ENCODE measurements around the gene SMURF2.
"Not testable (repeated sequence)": the region's sequence is repeated elsewhere in the genome, so short reads cannot be mapped to it uniquely, and the experiment has no call there.

The SMURF2 gene

DNA sequence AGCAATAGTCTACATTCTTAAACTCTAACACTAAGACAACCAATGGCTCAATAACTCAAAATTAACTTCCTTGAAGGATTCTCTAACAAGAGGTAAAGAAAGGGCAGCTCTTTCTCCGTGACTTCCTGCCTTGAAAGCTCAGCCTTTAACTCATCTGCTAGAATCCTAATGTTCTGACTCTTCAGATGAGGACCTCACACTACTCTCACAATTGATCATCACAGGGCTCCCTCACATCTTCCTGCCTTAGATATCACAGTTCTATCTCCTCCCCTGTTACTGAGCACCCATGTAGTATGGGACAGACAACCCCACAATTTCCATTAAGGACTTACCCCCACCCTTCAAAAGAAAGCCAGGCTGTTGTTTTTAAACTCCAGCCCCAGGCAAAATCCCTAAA is 33.5 kb downstream of the SMURF2 start:
- DNase-seq: no peak

DNA sequence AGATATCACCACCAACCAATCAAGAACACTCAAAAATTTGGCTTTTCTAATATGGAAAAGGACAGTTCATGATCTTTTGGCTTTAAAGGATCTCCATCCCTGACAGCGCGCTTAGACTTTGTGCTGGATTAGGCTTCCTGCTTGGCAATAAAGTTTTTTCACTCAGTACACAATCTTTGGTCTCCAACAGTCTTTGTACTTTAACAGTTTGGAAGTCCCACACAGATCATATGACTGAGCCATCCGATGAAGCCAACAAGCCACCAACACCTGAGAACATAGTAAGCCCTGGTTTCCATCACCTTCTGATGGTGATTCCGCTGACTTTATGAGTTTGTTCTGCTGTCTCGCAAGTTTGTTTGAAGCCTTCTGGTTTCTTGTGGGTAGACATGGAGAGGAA is 34.3 kb downstream of the SMURF2 start:
- no peak for DNase-seq

DNA sequence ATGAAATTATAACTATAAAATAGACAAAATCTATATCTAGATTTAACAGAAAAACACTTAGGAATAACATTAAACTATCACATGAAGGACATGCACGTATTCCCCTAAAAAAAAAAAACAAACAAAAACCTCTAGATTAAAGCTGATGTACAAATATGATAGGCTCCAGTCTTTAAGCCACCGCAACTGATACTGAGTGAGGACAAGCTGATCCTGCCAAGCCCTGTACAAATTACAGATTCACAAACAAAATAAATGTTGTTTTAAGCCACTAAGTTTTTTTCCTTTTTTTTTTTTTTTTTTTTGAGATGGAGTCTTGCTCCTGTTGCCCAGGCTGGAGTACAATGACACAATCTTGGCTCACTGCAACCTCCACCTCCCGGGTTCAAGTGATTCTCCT is 35.3 kb downstream of the SMURF2 start:
- no peak for DNase-seq

DNA sequence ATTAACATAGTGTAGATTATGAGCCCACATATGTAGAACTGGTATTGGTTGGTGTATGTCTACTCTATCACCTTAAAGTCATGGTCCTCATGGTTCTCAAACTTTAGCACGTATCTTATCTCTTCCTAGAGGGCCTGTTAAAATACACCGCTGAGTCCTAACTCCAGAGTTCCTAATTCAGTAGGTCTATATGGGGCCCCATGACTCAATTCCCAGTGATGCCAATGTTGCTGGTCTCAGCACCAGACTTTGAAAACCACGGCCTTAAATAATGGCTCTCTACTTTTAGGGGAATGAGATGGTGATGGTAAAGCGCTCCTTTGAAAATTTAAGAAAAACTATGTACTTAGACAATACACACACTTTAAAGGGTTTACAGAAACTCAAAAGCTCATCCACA is 36.6 kb downstream of the SMURF2 start:
- no peak for DNase-seq

DNA sequence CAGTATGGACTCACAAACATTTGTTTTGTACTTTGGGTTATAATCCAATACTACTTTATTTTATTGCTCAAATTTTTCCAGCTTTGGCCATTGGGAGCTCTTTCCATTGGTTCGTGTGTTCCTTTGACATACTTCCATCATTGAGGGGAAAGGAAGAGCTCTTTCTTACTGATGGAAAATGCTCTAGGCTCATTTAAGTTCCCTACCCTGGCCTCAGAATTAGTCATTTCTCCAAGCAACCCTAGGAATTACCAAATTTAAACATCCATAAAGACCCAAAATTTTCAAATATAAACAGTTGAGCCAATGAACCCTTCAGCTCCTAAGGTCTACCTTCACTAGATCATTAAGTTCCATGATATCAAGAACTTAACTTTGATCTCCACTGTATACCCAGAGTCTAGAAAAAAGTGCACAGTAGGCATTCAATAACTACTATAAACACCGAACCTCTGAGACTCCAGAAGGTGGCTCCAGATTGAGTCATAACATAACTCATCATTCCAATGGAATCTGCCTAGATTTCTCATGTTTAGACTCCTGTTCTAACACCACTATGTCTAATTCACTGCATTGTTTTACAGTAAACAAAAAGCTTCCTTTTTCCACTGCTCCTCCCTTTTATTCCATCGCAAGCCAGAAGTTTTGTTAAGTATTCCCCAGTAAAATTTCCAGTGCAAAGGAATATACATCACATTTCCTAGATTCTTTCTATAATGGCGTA is 39.0 kb downstream of the SMURF2 start:
- DNase-seq: no peak

DNA sequence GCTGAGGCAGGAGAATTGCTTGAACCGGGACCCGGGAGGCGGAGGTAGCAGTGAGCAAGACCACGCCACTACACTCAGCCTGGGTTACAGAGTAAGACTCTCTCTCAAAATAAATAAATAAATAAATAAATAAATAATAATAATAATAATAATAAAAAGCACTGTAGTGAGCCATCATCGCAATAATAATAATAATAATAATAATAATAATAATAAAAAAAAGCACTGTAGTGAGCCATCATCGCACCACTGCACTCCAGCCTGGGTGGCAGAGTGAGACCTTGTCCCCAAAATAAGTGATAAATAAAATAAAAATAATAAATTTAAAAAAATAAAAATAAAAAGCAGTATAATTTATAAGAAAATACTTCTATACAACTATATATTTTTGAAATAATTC is 40.3 kb downstream of the SMURF2 start:
- no peak for DNase-seq

DNA sequence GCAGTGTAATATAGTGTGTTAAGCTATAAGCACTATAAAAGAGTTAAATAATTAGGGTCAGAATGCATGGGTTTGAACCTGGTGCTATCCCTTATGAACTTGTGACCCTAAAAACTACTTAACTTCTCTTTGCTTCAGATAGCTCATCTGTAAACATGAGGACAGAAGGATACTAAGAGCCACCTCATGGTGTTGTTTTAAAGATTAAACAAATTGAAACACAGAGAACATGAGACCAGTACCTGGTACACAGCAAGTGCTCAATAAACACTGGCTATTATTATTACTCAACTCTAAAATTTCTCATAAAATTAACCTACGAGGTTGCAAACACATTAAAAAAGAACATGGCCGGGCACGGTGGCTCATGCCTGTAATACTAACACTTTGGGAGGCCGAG is 43.3 kb downstream of the SMURF2 start:
- DNase-seq: no peak

DNA sequence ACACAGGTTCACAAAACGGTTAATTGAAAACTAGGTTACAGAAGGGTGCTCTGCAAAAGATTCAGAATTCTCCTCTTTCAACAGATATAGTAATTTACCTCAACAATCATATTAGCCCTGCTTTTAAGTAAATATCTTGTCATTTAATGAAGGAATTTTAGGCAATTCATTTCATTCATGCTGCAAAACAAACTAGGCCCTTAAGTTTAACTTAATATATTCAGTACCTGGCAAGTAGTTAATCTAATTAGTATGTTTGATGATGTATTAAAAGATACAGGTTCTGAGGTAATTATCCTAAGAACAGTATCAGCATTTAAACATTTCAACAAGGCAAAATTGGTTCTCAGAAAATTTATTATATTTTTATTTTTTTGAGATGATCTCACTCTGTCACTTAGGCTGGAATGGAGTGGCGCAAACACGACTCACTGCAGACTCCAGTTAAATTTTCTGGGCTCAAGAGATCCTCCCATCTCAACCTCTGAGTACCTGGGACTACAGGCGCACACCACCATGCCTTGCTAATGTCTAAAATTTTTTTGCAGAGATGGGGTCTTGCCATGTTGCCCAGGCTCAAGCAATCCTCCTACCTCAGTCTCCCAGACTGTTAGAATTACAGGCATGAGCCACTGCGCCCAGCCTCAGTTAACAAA is 44.9 kb downstream of the SMURF2 start:
- no peak for DNase-seq

DNA sequence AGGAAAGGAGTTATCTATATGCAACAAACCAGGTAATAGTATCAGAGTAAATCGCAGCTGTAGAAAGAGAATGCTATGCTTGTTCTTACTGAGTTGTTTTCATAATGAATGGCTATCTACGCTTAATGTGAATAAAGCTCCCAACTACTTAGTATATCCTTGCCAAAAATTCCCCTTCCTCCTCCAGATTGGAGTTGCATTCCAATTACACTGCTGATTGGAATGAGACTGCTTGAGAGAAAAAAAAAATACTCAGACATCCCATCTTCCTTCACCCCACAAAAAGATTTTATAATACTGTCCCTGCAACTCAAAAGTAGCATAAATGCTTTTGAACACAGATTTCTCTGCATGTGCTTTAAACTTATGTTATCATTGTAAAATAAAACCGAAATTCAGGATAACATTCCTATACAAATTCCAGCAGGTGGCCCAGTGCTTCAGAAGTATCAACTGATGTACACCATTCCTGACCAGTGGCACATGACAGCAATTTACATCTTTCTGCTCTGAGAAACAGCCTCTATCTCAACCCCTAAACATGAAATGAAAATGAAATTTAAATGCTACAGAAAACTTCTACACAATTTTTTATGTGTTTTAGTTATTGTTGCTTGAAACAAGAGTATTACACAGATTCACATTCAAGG is 47.0 kb downstream of the SMURF2 start:
- DNase-seq: no peak

DNA sequence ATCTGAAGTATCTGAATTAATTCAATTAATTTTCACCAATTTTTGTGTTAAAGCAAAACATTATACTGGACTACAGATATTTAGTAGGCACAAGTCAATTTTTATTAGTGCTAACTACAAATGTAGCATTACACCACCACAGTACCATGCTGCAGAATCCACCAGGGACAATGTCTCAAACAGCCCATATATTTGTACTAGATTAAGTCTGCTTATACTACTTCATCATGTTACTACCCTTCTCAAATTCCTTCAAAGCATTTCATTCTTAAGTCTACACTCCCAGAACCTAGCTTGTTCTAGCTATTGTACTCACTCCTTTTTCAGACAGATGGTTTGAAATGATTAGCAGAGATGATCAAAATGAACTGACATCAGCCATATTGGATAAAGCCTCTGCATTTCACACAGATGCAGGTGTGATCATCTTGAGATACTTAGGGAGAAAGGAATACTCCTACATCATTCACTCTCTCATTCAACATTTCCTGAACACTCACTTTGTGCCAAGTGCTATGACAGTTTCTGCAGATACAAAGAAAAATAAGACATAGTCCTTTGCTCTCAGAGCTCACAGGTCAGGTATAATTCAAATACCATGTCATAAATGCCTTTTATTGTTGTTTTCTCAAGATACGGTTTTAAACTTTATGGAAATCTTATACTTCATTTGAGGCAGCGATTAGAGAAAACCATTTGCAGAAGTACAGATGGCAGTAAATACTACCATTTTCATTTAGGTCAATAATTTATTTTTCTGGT is 47.7 kb downstream of the SMURF2 start:
- no peak for DNase-seq

DNA sequence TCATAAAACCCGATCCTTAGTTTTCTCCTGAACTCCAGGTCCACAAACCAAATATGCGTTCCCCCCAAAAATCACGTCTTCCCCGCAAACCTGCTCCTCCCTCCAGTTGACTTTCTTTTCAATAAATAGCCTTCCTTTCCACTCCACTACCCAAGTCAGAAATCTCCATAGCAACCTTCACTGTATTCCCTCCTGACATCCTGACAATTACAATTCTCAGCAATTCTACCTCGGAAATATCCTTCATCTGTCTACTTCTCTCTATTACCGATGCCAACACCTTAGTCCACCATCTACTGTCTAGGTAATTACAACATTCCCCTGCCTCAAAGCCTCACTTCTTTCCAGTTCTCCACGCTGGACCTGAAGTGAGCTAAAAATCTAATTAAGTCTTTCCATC is 50.7 kb downstream of the SMURF2 start:
- DNase-seq: no peak

DNA sequence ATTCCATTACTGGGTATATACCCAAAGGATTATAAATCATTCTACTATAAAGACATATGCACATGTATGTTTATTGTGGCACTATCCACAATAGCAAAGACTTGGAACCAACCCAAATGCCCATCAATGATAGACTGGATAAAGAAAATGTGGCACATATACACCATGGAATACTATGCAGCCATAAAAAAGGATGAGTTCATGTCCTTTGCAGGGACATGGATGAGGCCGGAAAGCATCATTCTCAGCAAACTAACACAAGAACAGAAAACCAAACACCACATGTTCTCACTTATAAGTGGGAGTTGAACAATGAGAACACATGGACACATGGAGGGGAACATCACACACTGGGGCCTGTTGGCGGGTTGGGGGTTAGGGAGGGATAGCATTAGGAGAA is 51.9 kb downstream of the SMURF2 start:
- DNase-seq: not testable (repeated sequence)

DNA sequence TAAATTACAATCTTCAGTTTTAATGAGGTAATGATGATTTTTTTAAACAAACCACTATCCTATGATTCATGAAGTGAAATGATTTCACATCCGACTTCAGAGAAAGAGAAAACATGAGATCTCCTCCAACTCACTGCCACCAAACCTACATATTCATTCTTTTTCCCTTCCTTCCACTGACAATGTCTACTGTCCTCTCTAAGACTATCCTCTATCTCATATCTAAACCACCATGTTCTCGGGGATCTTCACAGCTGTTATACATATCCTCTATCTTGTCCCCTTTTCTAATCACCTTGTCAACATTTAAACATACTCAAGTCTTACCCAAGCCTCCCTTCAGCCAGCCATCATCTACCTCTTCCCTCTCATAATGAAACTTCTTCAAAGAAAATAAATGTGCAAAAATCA is 53.5 kb downstream of the SMURF2 start:
- no peak for DNase-seq

DNA sequence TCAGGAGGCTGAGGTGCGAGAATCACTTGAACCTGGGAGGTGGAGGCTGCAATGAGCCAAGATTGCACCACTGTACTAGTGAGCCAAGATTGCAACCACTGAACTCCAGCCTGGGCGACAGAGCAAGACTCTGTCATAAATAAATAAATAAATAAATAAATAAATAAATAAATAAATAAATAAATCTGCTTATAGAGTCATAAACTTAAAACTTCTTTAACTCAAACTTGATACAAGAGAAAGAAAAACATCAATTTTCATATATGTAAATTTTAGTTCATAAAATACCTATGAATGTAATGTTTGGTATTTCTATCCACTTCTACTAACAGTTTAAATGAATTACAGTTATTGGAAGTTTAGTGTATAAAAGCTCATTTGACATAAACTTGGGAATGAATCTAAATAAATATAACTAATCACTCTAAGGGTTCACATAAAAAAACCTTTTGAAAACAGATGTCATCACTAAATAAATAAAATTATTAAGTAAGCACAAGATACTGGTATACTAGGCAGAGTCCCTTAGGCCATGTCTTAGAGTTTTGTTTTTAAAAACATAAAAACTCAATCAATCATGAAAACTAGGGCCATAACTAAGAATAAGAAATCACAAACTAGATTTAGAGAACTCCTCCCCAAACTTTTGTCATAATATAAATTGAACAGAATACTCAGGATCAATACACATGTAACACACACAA is 54.1 kb downstream of the SMURF2 start:
- no peak for DNase-seq

DNA sequence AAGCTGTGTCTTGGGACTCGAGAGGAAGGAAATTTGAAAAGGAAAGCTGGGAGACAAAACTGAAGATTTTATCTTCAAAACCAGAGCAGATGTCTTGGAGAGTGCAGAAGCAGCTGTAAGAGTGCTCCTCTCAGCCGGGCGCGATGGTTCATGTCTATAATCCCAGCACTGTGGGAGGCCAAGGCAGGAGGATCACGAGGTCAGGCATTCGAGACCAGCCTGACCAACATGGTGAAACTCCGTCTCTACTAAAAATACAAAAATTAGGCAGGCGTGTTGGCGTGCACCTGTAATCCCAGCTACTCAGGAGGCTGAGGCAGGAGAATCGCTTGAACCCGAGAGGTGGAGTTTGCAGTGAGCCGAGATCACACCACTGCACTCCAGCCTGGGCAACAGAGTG is 57.6 kb downstream of the SMURF2 start:
- DNase-seq: not testable (repeated sequence)

DNA sequence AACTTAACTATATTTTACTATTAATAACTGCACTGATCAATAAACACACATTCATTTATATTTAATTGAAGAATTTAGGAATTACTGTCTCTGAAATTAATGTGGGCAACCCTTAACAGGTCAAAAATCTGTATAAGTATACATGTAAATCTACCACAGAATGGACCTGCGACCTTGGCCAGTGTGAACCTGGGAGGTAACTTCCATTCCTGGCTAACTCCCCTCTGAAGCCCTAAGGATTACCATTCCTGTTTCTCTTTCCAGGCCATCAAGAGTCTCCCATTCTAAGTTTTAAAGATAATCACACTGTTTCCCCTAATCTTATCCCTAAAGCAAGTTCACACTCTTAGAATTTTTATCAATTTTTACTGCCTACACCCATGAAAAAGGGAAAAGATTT is 58.1 kb downstream of the SMURF2 start:
- DNase-seq: no peak

DNA sequence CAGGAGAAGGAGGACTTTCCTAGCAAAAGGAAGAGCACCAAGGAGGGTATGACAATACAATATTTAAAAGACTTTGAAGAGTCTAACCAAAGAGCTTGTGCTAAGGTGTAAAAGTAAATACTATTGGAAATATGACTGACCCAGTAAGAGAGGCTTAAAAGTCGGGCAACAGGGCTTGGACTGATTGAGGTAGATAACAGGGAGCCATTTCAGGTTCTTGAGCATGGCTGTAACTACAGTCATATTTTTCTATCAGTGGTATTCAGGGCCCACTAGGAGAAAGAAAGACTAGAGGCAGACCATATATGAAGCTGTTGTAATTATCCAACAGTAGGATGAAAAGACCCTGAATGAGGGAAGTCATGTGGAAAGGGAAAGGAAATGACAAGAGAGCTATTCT is 62.3 kb downstream of the SMURF2 start:
- DNase-seq: no peak

DNA sequence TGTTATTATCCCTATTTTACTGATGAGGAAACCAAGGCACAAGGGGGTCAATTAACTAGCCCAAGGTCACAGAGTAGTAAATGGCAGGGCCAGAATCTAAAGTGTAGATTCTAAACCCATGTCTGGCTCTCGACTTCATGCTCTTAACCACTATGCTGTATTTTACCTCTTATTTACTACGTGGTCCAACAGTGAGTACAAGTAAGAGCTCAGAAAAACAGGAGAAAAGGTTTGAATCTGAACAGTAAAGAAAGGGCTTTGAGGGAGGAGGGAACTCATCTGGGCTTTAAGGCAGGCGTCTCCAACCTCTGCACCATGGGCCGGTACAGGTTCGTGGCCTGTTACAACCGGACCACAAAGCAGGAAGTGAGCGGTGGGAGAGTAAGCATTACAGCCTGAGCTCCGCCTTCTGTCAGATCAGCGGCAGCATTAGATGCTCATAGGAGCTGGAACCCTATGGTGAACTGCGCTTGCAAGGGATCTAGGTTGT is 62.9 kb downstream of the SMURF2 start:
- no peak for DNase-seq

DNA sequence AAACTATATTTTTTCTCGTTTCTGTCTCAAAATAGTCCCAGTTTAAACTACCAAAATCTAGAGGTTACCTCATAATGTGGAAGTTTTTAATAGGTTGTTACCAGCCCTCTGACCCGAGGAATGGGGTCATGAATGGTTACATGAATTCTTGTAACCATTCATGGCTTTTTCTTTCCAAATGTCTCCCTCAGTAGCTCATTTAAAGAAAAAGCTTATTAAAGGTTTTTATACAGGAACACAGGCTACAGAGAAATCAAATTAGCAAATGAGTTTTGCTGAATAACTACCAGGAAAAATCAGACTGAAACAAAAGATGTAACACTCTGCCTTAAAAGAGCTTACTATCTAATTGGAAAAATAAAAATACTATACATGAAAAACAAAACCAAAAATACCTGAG is 63.4 kb downstream of the SMURF2 start:
- no peak for DNase-seq

DNA sequence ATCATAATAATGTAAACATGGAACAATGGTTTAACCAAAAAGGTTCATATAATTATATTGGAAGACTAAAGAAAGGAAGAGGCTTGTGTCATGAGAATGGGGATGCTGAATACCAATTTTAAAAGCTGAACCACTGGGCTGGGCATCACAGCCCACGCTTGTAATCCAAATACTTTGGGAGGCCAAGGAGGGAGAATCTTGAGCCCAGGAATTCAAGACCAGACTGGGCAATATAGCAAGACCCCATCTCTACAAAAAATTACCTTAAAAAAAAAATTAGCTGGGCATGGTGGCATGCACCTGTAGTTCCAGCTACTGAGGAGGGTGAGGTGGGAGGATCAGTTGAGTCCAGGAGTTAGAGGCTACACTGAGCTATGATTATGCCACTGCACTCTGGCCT is 65.1 kb downstream of the SMURF2 start:
- DNase-seq: no peak

DNA sequence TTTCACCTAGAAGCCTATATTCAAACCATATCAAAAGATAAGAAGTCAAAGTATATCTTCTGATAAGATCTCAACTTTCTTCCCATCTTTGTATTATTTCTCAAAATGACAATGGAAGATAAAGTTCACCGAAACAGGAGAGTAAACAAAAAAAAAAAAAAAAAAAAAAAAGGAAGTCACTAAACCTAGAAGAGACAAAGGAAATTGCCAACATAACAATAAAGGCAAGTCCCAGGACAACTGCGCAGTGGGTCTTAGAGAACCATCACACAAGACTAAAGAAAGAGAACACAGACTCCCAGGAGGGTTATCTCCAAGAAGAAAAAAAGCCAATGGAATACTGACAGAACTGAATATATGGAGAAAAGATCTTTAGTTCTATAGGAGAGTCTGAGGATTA is 65.7 kb downstream of the SMURF2 start:
- DNase-seq: no peak

DNA sequence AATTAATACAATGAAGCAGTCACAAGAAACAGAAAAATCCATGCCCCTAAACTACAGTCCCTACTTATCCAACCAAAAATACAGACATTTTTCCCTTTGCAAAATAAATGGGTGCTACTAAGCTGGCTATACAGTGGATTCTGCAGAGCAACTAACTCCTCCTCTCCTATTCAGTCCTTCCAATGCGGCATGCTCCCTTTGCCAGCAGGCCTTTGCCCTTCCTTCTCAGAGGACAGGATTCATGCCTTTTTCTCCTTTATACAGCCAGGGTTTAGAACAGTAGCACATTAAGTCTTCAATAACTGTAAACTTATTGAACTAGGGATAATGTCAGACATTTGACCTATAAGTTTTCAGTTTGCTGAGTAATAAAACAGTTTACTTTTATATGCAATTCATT is 70.2 kb downstream of the SMURF2 start:
- no peak for DNase-seq

DNA sequence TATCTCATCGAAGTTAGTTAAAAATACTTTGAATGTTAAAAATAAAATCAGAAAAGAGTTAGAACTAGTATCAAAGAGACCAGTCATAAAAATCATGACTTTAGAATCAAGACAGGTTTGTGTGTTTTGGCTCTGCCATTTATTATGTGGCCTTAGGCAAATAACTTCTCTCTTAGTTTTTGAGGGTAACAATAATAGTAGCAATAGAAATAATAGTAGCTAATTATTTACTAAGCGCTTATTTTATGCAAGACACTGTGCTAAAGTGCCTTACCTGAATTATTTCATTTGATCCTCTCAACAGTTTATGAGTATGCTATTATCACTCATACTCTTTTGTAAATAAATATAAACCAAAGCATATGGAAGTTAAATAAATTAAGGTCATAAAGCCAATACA is 77.0 kb downstream of the SMURF2 start:
- no peak for DNase-seq

Data from NCI-H2081 treated with DMSO at 0.1 percent for 48 hours (cell line).